Measurements from ENCODE around the gene ADAMTS4. TPM values are rescaled to one million over a fixed set of nuclear protein-coding genes. Genes with fewer than 3 reads are reported as not detected.

The ADAMTS4 gene
- total and polyA plus RNA-seq, 2 of the 4 experiments (the other 2 are of a cell fraction) = 0.39 to 0.72 TPM

DNA sequence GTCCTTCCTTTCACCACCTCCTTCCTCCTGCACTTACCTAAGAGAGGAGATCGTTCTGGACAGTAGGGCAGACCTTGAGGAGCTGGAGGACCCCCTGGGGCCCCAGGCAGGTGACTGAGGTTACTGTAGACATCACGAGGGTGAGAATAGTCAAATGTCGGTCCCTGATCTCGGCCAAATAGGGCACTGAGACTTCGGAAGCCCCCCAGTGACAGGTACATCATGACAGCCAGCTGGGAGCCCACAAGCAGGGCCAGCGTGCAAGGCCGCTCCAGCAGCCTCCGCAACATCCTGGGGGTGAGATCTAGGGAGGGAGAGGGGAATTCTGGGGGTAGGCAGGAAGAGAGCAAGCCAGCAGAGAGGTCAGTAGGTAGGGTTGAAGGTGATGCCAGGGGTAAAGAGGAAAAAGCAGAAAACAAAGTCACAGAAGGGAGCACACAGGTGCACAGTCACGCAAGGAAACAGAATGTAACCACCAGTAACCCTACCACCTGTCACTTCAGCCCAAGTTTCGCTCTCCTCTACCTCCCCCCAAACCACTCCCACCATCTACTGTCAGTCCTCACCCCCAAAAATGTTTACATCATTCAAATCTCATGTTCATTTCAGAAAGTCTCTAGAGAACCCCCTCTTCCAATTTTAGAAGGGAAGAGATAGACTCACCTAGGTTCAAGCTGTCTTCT, 22.9 kb downstream of the ADAMTS4 start:
- peak overlapping the region; percentile 96; the same call in 1 of the 2 replicates for H3K4me2 ChIP-seq (ENCODE audit: low read depth, low read length)
- no peak overlapping the region for H3K9ac ChIP-seq (ENCODE audit: low read depth, low read length)
- no peak overlapping the region for H3K4me3 ChIP-seq (ENCODE audit: insufficient read depth, low read depth, low read length)

More for the DNA sequence above, 22.9 kb downstream of the ADAMTS4 start:
- Histone ChIP-seq H3K27ac (ENCODE audit: insufficient read depth, low read length) (no peak overlapping the region), H3K56ac (ENCODE audit: extremely low read depth, insufficient read depth, low read length) (no peak overlapping the region), H3K79me1 (ENCODE audit: low read depth in 1 of 2, low read length in 2 of 2) (peaks cover 14 to 43% of the 10 kb centered on the region in 2 experiments), H2BK20ac (ENCODE audit: low read depth, low read length) (no peak overlapping the region), H2BK120ac (ENCODE audit: low read depth, low read length) (no peak overlapping the region), H3K9me3 (ENCODE audit: control insufficient read depth, insufficient read depth, low read length) (no peaks in the 10 kb centered on the region), H3K23ac (ENCODE audit: low read depth, low read length) (no peak overlapping the region), H3K18ac (ENCODE audit: low read depth, low read length) (no peak overlapping the region), H3K9me1 (ENCODE audit: insufficient read depth, low read length) (peaks cover 11% of the 10 kb centered on the region), H3K36me3 (ENCODE audit: control insufficient read depth, insufficient read depth, low read length) (peaks cover 33% of the 10 kb centered on the region), H2AK5ac (ENCODE audit: low read depth, low read length) (no peak overlapping the region), H3K14ac (replicated peaks; ENCODE audit: low read depth, low read length) (no peak overlapping the region), H3K27me3 (ENCODE audit: control insufficient read depth, insufficient read depth, low read length) (no peaks in the 10 kb centered on the region), H2AFZ (replicated peaks; ENCODE audit: low read length, poor library complexity) (no peak overlapping the region), H4K91ac (ENCODE audit: insufficient read depth, low read depth, low read length) (no peak overlapping the region), H2BK15ac (ENCODE audit: low read depth, low read length) (no peak overlapping the region), H4K8ac (ENCODE audit: low read depth in 2 of 2, low read length in 2 of 2) (no peak overlapping the region), H2BK5ac (ENCODE audit: low read depth, low read length, poor library complexity, severe bottlenecking) (no peak overlapping the region), H3K4ac (ENCODE audit: low read depth, low read length) (no peak overlapping the region), H3K4me1 (ENCODE audit: control insufficient read depth, insufficient read depth, low read length) (peaks cover 17% of the 10 kb centered on the region), H4K20me1 (ENCODE audit: insufficient read depth, low read length) (peaks cover 13% of the 10 kb centered on the region; the same call in 1 of the 2 replicates), H4K5ac (ENCODE audit: low read depth, low read length) (no peak overlapping the region), H2AK9ac (replicated peaks; ENCODE audit: low read depth, low read length, poor library complexity) (no peak overlapping the region)
- no peak for DNase-seq
- TF ChIP-seq NFE2L2 (IDR thresholded peaks at IDR 0.05; ENCODE audit: low read depth, low read length) (no peak), RFX5 (IDR thresholded peaks at IDR 0.05; ENCODE audit: low read depth, low read length) (no peak), SMC3 (IDR thresholded peaks at IDR 0.05; ENCODE audit: low read depth, low read length) (no peak), BHLHE40 (IDR thresholded peaks at IDR 0.05; ENCODE audit: low read depth, low read length) (no peak), MAZ (IDR thresholded peaks at IDR 0.05; ENCODE audit: borderline replicate concordance, low read depth, low read length) (no peak), RCOR1 (IDR thresholded peaks at IDR 0.05; ENCODE audit: insufficient replicate concordance, low read length) (no peak), FOS (IDR thresholded peaks at IDR 0.05; ENCODE audit: low read depth, low read length) (no peak), RAD21 (IDR thresholded peaks at IDR 0.05; ENCODE audit: low read length) (no peak), CHD1 (IDR thresholded peaks at IDR 0.05; ENCODE audit: low read depth, low read length) (no peak)
- TF ChIP-seq, protein P1, sequence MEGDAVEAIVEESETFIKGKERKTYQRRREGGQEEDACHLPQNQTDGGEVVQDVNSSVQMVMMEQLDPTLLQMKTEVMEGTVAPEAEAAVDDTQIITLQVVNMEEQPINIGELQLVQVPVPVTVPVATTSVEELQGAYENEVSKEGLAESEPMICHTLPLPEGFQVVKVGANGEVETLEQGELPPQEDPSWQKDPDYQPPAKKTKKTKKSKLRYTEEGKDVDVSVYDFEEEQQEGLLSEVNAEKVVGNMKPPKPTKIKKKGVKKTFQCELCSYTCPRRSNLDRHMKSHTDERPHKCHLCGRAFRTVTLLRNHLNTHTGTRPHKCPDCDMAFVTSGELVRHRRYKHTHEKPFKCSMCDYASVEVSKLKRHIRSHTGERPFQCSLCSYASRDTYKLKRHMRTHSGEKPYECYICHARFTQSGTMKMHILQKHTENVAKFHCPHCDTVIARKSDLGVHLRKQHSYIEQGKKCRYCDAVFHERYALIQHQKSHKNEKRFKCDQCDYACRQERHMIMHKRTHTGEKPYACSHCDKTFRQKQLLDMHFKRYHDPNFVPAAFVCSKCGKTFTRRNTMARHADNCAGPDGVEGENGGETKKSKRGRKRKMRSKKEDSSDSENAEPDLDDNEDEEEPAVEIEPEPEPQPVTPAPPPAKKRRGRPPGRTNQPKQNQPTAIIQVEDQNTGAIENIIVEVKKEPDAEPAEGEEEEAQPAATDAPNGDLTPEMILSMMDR (conservative IDR thresholded peaks at IDR 0.05; ENCODE audit: low read depth, low read length) = no peak
- TF ChIP-seq, protein P2, sequence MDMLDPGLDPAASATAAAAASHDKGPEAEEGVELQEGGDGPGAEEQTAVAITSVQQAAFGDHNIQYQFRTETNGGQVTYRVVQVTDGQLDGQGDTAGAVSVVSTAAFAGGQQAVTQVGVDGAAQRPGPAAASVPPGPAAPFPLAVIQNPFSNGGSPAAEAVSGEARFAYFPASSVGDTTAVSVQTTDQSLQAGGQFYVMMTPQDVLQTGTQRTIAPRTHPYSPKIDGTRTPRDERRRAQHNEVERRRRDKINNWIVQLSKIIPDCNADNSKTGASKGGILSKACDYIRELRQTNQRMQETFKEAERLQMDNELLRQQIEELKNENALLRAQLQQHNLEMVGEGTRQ (IDR thresholded peaks at IDR 0.05; ENCODE audit: low read depth, low read length) = no peak
- TF ChIP-seq, protein P3, sequence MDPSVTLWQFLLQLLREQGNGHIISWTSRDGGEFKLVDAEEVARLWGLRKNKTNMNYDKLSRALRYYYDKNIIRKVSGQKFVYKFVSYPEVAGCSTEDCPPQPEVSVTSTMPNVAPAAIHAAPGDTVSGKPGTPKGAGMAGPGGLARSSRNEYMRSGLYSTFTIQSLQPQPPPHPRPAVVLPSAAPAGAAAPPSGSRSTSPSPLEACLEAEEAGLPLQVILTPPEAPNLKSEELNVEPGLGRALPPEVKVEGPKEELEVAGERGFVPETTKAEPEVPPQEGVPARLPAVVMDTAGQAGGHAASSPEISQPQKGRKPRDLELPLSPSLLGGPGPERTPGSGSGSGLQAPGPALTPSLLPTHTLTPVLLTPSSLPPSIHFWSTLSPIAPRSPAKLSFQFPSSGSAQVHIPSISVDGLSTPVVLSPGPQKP (IDR thresholded peaks at IDR 0.05; ENCODE audit: borderline replicate concordance, low read depth, low read length) = no peak
- CTCF ChIA-PET = interaction anchor here (1.9 kb wide), 1 partner anchor 10 kb away, joined by 5 read pairs; the partner anchor contains the start of gene PPOX
- dilution Hi-C loops (cut with HindIII; ENCODE audit: low sequenced_read_pairs, unreplicated experiment) (no loop called here), in situ Hi-C loops (cut with MboI; ENCODE audit: low sequenced_read_pairs) (no loop called here), intact Hi-C loops (cut with micrococcal nuclease) (no loop called here)
- no peak for ATAC-seq (ENCODE audit: low read depth)
- POLR2A ChIA-PET (ENCODE audit: unreplicated experiment) = no interaction called here
- 92% methylated on average over 6 of the region's 10 CpGs; no CpG with 5 or more reads in 1 of the 2 experiments for WGBS, 2 experiments (ENCODE audit: extremely low coverage in 2 of 2, insufficient read length in 1 of 2)
- BruUV-seq (replicated peaks) = no TSS peak

Data from IMR-90 (cell line).